Glutamatergic neuron (in vitro differentiated cells): ENCODE data around the gene ATP2B2. TPM values are rescaled to one million over a fixed set of nuclear protein-coding genes. Genes with fewer than 3 reads are reported as not detected.

Source experiments
- DNase-seq: peaks from one replicate; pipeline ENCODE4 v3.0.0; 2022
- H3K27ac Mint-ChIP-seq: one replicate; pipeline ENCODE4 v1.8.0; 2020; ENCODE audit warnings: mild to moderate bottlenecking, mixed read lengths, inconsistent platforms; ENCODE audit not compliant: unreplicated experiment
- H3K27me3 Mint-ChIP-seq: one replicate; pipeline ENCODE4 v1.8.0; 2020; ENCODE audit warnings: mild to moderate bottlenecking, moderate library complexity, mixed read lengths, inconsistent platforms; ENCODE audit not compliant: unreplicated experiment
- H3K36me3 Mint-ChIP-seq: one replicate; pipeline ENCODE4 v1.8.0; 2020; ENCODE audit warnings: mild to moderate bottlenecking, mixed read lengths, inconsistent platforms; ENCODE audit not compliant: unreplicated experiment
- H3K4me1 Mint-ChIP-seq: one replicate; pipeline ENCODE4 v1.8.0; 2020; ENCODE audit warnings: mild to moderate bottlenecking, low read depth, mixed read lengths, inconsistent platforms; ENCODE audit not compliant: unreplicated experiment
- H3K4me3 Mint-ChIP-seq: one replicate; pipeline ENCODE4 v1.8.0; 2020; ENCODE audit warnings: mild to moderate bottlenecking, mixed read lengths, inconsistent platforms; ENCODE audit not compliant: unreplicated experiment
- H3K9me3 Mint-ChIP-seq: one replicate; pipeline ENCODE4 v1.8.0; 2020; ENCODE audit warnings: mild to moderate bottlenecking, moderate library complexity, mixed read lengths, inconsistent platforms; ENCODE audit not compliant: unreplicated experiment
- total RNA-seq: library from RNA; stranded (reverse); fragmentation: NEBNext Ultra II Directional; extraction: Animal tissue kit (Norgen Biotek cat#: 25700); gene quantifications from one replicate; pipeline ENCODE4 v1.2.1, GENCODE V29; 2021; ENCODE audit not compliant: unreplicated experiment
- TF ChIP-seq, protein P1 (sequence below): fragments of 200-600 bp; sonication (generic); IDR thresholded peaks from one replicate; pipeline ENCODE4 v1.5.0; 2021; ENCODE audit not compliant: partially characterized antibody, unreplicated experiment

Gene ATP2B2
- total RNA-seq, 1 donor from 2014 or later = 31.2 TPM

GRCh38 chr3:10453431-10454163, 51.8 kb downstream of the ATP2B2 start:
- H3K36me3 Mint-ChIP-seq = no peaks in the 10 kb centered on the region
- peaks cover 5% of the 10 kb centered on the region for H3K9me3 Mint-ChIP-seq
- no peak for DNase-seq
- peak overlapping the region; percentile 36 for H3K27ac Mint-ChIP-seq
- H3K4me1 Mint-ChIP-seq = peaks cover 36% of the 10 kb centered on the region
- H3K4me3 Mint-ChIP-seq = no peak overlapping the region
- TF ChIP-seq, protein P1, sequence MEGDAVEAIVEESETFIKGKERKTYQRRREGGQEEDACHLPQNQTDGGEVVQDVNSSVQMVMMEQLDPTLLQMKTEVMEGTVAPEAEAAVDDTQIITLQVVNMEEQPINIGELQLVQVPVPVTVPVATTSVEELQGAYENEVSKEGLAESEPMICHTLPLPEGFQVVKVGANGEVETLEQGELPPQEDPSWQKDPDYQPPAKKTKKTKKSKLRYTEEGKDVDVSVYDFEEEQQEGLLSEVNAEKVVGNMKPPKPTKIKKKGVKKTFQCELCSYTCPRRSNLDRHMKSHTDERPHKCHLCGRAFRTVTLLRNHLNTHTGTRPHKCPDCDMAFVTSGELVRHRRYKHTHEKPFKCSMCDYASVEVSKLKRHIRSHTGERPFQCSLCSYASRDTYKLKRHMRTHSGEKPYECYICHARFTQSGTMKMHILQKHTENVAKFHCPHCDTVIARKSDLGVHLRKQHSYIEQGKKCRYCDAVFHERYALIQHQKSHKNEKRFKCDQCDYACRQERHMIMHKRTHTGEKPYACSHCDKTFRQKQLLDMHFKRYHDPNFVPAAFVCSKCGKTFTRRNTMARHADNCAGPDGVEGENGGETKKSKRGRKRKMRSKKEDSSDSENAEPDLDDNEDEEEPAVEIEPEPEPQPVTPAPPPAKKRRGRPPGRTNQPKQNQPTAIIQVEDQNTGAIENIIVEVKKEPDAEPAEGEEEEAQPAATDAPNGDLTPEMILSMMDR = no peak
- H3K27me3 Mint-ChIP-seq = peaks cover 17% of the 10 kb centered on the region

DNA sequence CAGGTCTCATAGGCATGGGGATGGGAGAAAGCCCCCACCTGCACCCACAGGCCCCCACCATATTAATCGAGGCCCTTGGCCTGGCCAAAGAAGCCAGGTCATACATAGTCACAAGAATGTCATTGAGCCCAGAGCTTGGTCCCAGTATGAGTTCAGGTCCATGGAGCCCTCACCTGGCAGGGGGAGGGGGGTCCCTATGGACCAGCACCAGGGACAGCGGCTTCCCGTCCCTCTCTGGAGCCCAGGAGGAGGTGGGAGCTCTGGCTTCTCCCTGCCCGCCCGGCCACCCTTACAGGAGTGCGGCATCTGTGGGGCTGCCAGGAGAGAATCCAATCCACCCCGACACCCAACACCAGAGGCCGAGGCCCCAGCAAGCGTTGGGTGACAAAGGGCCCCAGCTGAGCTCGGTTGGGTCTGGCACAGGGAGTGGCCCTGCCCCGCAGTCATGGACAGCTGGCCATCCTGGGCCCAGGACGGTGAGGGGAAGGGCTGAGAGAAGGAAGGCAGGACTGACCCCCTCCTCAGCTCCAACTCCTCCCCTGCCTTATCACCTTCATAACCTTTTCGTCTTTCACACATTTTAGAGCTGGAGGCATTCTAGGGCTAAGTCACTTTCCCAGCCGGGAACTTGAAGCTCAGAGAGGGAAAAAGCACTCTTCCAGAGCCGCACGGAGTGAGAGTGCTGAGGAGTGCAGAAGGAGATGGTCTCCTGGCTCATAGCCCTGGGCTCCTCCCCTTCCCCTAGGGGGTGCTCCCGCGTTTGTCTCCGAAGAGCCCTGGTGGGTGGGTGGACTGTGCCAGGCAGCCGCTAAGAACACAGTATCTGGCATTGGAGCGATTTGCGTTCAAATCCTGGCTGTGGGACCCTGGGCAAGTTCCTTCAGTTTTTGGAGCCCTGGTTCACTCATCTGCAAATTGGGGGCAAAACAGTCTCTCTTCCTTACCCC, 54.6 kb downstream of the ATP2B2 start:
- TF ChIP-seq, protein P1 = no peak
- H3K27me3 Mint-ChIP-seq = peaks cover 12% of the 10 kb centered on the region
- H3K4me3 Mint-ChIP-seq = no peak overlapping the region
- H3K9me3 Mint-ChIP-seq = peaks cover 2% of the 10 kb centered on the region
- H3K4me1 Mint-ChIP-seq = peaks cover 30% of the 10 kb centered on the region
- no peak for DNase-seq
- no peaks in the 10 kb centered on the region for H3K36me3 Mint-ChIP-seq
- no peak overlapping the region for H3K27ac Mint-ChIP-seq

- no peaks in the 10 kb centered on the region for H3K36me3 Mint-ChIP-seq
- H3K4me1 Mint-ChIP-seq = peaks cover 36% of the 10 kb centered on the region
- H3K4me3 Mint-ChIP-seq = no peak overlapping the region
- TF ChIP-seq, protein P1 = no peak
- H3K27ac Mint-ChIP-seq = no peak overlapping the region
- peaks cover 10% of the 10 kb centered on the region for H3K27me3 Mint-ChIP-seq
- no peak for DNase-seq
- H3K9me3 Mint-ChIP-seq = peaks cover 1% of the 10 kb centered on the region
Measured at GRCh38 chr3:10449436-10449835, 56.0 kb downstream of the ATP2B2 start.

GRCh38 chr3:10448544-10448943, 56.8 kb downstream of the ATP2B2 start:
- Mint-ChIP-seq H3K9me3 (peaks cover 4% of the 10 kb centered on the region), H3K4me1 (peaks cover 30% of the 10 kb centered on the region), H3K27me3 (peaks cover 4% of the 10 kb centered on the region), H3K27ac (peak overlapping the region; percentile 53), H3K4me3 (no peak overlapping the region), H3K36me3 (no peaks in the 10 kb centered on the region)
- no peak for DNase-seq
- TF ChIP-seq, protein P1 = no peak
